Trophoblast cell (in vitro differentiated cells and primary cell): ENCODE results near the gene EML6.

Experiments used
- DNase-seq, 2 donors: peaks; one replicate each; pipeline ENCODE4 v3.0.0-alpha.2; 2016
- H2AFZ ChIP-seq: 2 replicates; pipeline ENCODE4 v1.6.1; 2013; ENCODE audit warnings: low read length, moderate library complexity, mild to moderate bottlenecking; ENCODE audit not compliant: insufficient read depth, poor library complexity
- H2AK5ac ChIP-seq: 2 replicates; pipeline ENCODE4 v1.6.1; 2013; ENCODE audit warnings: mild to moderate bottlenecking, low read length
- H2BK120ac ChIP-seq: 2 replicates; pipeline ENCODE4 v1.6.1; 2013; ENCODE audit warnings: low read length, mild to moderate bottlenecking, moderate library complexity; ENCODE audit not compliant: insufficient read depth, poor library complexity
- H2BK12ac ChIP-seq: 2 replicates; pipeline ENCODE4 v1.6.1; 2013; ENCODE audit warnings: mild to moderate bottlenecking, low read length, moderate library complexity
- H2BK5ac ChIP-seq: 2 replicates; pipeline ENCODE4 v1.6.1; 2013; ENCODE audit warnings: low read length, low read depth, moderate library complexity, mild to moderate bottlenecking; ENCODE audit not compliant: poor library complexity
- H3K14ac ChIP-seq: 2 replicates; pipeline ENCODE4 v1.6.1; 2013; ENCODE audit warnings: mild to moderate bottlenecking, low read length
- H3K18ac ChIP-seq: 2 replicates; pipeline ENCODE4 v1.6.1; 2013; ENCODE audit warnings: mild to moderate bottlenecking, low read length
- H3K23ac ChIP-seq: 2 replicates; pipeline ENCODE4 v1.6.1; 2013; ENCODE audit warnings: low read length
- H3K27ac ChIP-seq: 2 replicates; pipeline ENCODE4 v1.5.1; 2013; ENCODE audit warnings: low read depth, mild to moderate bottlenecking, inconsistent platforms, low read length, moderate library complexity
- H3K27me3 ChIP-seq: 2 replicates; pipeline ENCODE4 v1.6.1; 2013; ENCODE audit warnings: inconsistent platforms, mild to moderate bottlenecking, low read length, moderate library complexity; ENCODE audit not compliant: insufficient read depth
- H3K36me3 ChIP-seq, 2 experiments: 1 replicate in 1 of 2; 2 replicates in 1 of 2; pipeline ENCODE4 v1.6.1; 2013; ENCODE audit warnings: low read length in 2 of 2, mild to moderate bottlenecking in 2 of 2, moderate library complexity in 1 of 2; ENCODE audit not compliant: insufficient read depth in 2 of 2, control insufficient read depth in 1 of 2
- H3K4ac ChIP-seq: 2 replicates; pipeline ENCODE4 v1.6.1; 2013; ENCODE audit warnings: low read depth, mild to moderate bottlenecking, low read length, moderate library complexity
- H3K4me1 ChIP-seq, 2 experiments: 1 replicate in 1 of 2; 2 replicates in 1 of 2; pipeline ENCODE4 v1.6.1; 2013; ENCODE audit warnings: low read length in 2 of 2, mild to moderate bottlenecking in 2 of 2, moderate library complexity in 1 of 2; ENCODE audit not compliant: insufficient read depth in 2 of 2, control insufficient read depth in 1 of 2
- H3K4me2 ChIP-seq: 2 replicates; pipeline ENCODE4 v1.6.1; 2013; ENCODE audit warnings: inconsistent platforms, mild to moderate bottlenecking, low read length, moderate library complexity
- H3K4me3 ChIP-seq: 2 replicates; pipeline ENCODE4 v1.5.1; 2013; ENCODE audit warnings: mild to moderate bottlenecking, low read depth, low read length, inconsistent platforms
- H3K79me1 ChIP-seq: one replicate; pipeline ENCODE4 v1.6.1; 2013; ENCODE audit warnings: low read length
- H3K79me2 ChIP-seq: 2 replicates; pipeline ENCODE4 v1.6.1; 2013; ENCODE audit warnings: low read length, mild to moderate bottlenecking; ENCODE audit not compliant: control insufficient read depth, insufficient read depth, poor library complexity
- H3K9ac ChIP-seq: 2 replicates; pipeline ENCODE4 v1.6.1; 2013; ENCODE audit warnings: mild to moderate bottlenecking, low read length
- H3K9me3 ChIP-seq: 2 replicates; pipeline ENCODE4 v1.6.1; 2013; ENCODE audit warnings: low read depth, mild to moderate bottlenecking, control low read depth, inconsistent platforms, low read length; ENCODE audit not compliant: insufficient read depth
- H4K12ac ChIP-seq: 2 replicates; pipeline ENCODE4 v1.6.1; 2013; ENCODE audit warnings: low read depth, mild to moderate bottlenecking, low read length, moderate library complexity
- H4K8ac ChIP-seq: 2 replicates; pipeline ENCODE4 v1.6.1; 2013; ENCODE audit warnings: low read depth, mild to moderate bottlenecking, low read length, moderate library complexity
- H4K91ac ChIP-seq: one replicate; pipeline ENCODE4 v1.6.1; 2013; ENCODE audit warnings: low read depth, mild to moderate bottlenecking, low read length, moderate library complexity
- WGBS: extraction: QIAGEN DNeasy Blood & Tissue Kit; methylation state at CpG from one replicate; pipeline ENCODE4 v1.1.7; 2013; ENCODE audit warnings: missing lambda C conversion rate; ENCODE audit not compliant: insufficient read length, insufficient coverage; ENCODE audit errors: extremely low coverage; 5-methylcytosine and 5-hydroxymethylcytosine counted together

Gene EML6

DNA sequence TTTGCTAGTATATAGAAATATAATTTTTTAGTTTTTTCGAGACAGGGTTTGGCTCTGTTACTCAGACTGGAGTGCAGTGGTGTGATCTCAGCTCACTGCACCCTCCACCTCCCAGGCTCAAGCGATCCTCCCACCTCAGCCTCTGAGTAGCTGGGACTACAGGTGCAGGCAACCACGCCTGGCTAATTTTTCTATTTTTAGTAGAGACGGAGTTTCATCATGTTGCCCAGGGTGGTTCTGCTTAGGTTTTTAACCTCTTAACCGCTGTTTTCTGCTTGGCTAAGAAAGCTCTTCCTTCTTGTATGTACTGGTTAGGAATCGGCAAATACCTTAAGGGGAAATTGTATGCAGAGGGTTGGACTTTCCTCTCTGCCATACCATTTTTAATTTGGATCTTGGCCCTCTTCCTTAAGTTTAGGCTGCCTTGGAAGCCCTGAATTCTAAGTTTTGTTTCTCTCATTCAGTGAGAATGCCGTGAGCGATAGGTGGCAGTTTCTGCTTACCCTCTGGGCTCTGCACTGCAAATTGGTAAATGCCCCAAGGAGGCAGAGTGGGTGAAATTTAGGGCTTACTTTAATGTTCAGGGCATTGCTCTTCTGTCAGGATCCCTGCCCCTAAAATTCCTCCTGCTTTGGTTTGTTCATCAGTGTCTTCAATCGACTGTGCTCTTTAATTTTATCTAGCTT is 32.3 kb downstream of the EML6 start:
- no peak overlapping the region for H3K18ac ChIP-seq
- no CpG with 5 or more reads among the region's 9 CpGs for WGBS
- H4K8ac ChIP-seq = no peak overlapping the region
- H3K79me2 ChIP-seq = no peaks in the 10 kb centered on the region
- H3K79me1 ChIP-seq = no peaks in the 10 kb centered on the region
- no peak overlapping the region for H3K14ac ChIP-seq
- H2BK12ac ChIP-seq = no peak overlapping the region
- no peak overlapping the region for H3K4me2 ChIP-seq
- no peak overlapping the region for H2AFZ ChIP-seq
- H3K4me3 ChIP-seq = no peak overlapping the region
- no peaks in the 10 kb centered on the region for H3K4me1 ChIP-seq
- H4K91ac ChIP-seq = no peak overlapping the region
- no peaks in the 10 kb centered on the region for H3K36me3 ChIP-seq
- no peaks in the 10 kb centered on the region for H3K27me3 ChIP-seq
- no peaks in the 10 kb centered on the region for H3K9me3 ChIP-seq
- no peak overlapping the region for H3K9ac ChIP-seq
- no peak overlapping the region for H3K27ac ChIP-seq
- H2BK5ac ChIP-seq = no peak overlapping the region
- H2AK5ac ChIP-seq = no peak overlapping the region
- H2BK120ac ChIP-seq = no peak overlapping the region
- no peak overlapping the region for H4K12ac ChIP-seq
- DNase-seq = no peak
- no peak overlapping the region for H3K4ac ChIP-seq
- H3K23ac ChIP-seq = no peak overlapping the region

GRCh38 chr2:54757500-54757899 is 34.0 kb downstream of the EML6 start:
- no peak overlapping the region for H3K18ac ChIP-seq
- H3K9me3 ChIP-seq = no peaks in the 10 kb centered on the region
- no peaks in the 10 kb centered on the region for H3K4me1 ChIP-seq
- no peak overlapping the region for H2BK5ac ChIP-seq
- H4K8ac ChIP-seq = no peak overlapping the region
- H3K27ac ChIP-seq = no peak overlapping the region
- no peak overlapping the region for H4K12ac ChIP-seq
- H2AK5ac ChIP-seq = no peak overlapping the region
- no peak overlapping the region for H3K9ac ChIP-seq
- WGBS = no CpG with 5 or more reads among the region's 4 CpGs
- no peak overlapping the region for H4K91ac ChIP-seq
- H3K23ac ChIP-seq = no peak overlapping the region
- H3K36me3 ChIP-seq = no peaks in the 10 kb centered on the region
- no peaks in the 10 kb centered on the region for H3K79me2 ChIP-seq
- H2AFZ ChIP-seq = no peak overlapping the region
- H3K4ac ChIP-seq = no peak overlapping the region
- no peak for DNase-seq
- H3K14ac ChIP-seq = no peak overlapping the region
- no peak overlapping the region for H3K4me3 ChIP-seq
- no peak overlapping the region for H2BK120ac ChIP-seq
- H2BK12ac ChIP-seq = no peak overlapping the region
- no peaks in the 10 kb centered on the region for H3K27me3 ChIP-seq
- no peaks in the 10 kb centered on the region for H3K79me1 ChIP-seq
- no peak overlapping the region for H3K4me2 ChIP-seq

GRCh38 chr2:54758951-54759350 is 35.5 kb downstream of the EML6 start:
- Histone ChIP-seq H3K9me3 (no peaks in the 10 kb centered on the region), H2BK120ac (no peak overlapping the region), H3K14ac (no peak overlapping the region), H3K36me3 (no peaks in the 10 kb centered on the region), H3K4me2 (no peak overlapping the region), H4K91ac (no peak overlapping the region), H3K27ac (no peak overlapping the region), H4K8ac (no peak overlapping the region), H4K12ac (no peak overlapping the region), H3K9ac (no peak overlapping the region), H3K79me2 (no peaks in the 10 kb centered on the region), H3K23ac (no peak overlapping the region), H2AFZ (no peak overlapping the region), H3K27me3 (no peaks in the 10 kb centered on the region), H3K18ac (no peak overlapping the region), H3K4ac (no peak overlapping the region), H2BK5ac (no peak overlapping the region), H2AK5ac (no peak overlapping the region), H3K4me1 (no peaks in the 10 kb centered on the region), H2BK12ac (no peak overlapping the region), H3K79me1 (no peaks in the 10 kb centered on the region), H3K4me3 (no peak overlapping the region)
- DNase-seq = peak in 1 of 2 donors; percentile 62
- no CpG with 5 or more reads among the region's 1 CpG for WGBS

- Histone ChIP-seq H2AFZ (no peak overlapping the region), H3K4me3 (no peak overlapping the region), H3K79me1 (no peaks in the 10 kb centered on the region)
Observed at GRCh38 chr2:54760310-54760709, 36.8 kb downstream of the EML6 start.

More at GRCh38 chr2:54760310-54760709, 36.8 kb downstream of the EML6 start:
- Histone ChIP-seq H4K12ac (no peak overlapping the region), H2BK12ac (no peak overlapping the region), H3K9ac (no peak overlapping the region), H3K23ac (no peak overlapping the region), H4K91ac (no peak overlapping the region), H3K79me2 (no peaks in the 10 kb centered on the region), H3K4me1 (no peaks in the 10 kb centered on the region), H3K27me3 (no peaks in the 10 kb centered on the region), H2BK5ac (no peak overlapping the region), H3K36me3 (no peaks in the 10 kb centered on the region), H4K8ac (no peak overlapping the region), H2BK120ac (no peak overlapping the region), H3K27ac (no peak overlapping the region), H3K4ac (no peak overlapping the region), H3K9me3 (no peaks in the 10 kb centered on the region), H3K18ac (no peak overlapping the region), H2AK5ac (no peak overlapping the region), H3K4me2 (no peak overlapping the region), H3K14ac (no peak overlapping the region)
- no peak for DNase-seq
- no CpG with 5 or more reads among the region's 2 CpGs for WGBS
